Hepatocyte (in vitro differentiated cells): ENCODE data around the gene SLC35E1.

Source experiments
- EZH2 ChIP-seq: fragments of 200-600 bp; sonication (generic); IDR thresholded peaks from 2 replicates; pipeline ENCODE4 v1.6.1; 2016; ENCODE audit warnings: antibody characterized with exemption, mild to moderate bottlenecking, borderline replicate concordance
- TF ChIP-seq, protein P1 (sequence below): fragments of 200-600 bp; sonication (generic); IDR thresholded peaks from 2 replicates; pipeline ENCODE4 v1.5.1; 2016; ENCODE audit warnings: antibody characterized with exemption, mild to moderate bottlenecking; ENCODE audit not compliant: poor library complexity

DNA sequence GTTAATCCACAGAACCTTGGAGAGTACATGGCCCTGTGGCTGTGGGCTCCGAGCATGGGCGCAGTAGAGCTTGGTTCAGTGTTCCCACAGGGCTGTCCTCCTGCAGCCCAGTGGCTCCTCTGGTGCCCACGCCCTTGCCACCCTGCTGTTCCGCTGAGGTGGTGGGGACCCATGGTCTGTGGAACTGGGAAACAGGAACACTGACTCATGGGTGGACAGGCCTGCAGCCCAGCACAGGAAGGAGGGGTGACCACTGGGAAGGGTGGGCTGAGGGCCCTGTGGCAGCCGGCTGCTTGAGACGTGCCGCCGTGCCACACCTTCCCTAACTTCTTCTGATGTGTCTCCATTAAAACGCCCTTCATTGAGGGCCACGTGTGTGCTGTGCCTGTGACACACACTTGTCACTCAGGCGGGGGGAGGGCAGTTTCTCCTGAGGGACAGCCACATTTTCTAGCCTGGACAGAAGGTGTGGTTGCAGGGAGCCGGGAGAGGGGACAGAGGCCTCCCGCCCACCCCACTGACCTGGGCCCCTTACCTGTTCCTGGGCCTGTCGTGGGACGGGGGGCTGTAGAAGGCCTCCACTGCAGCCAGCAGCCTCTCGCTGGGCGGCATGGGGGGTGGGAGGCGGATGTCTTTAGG lies 51.1 kb downstream of the SLC35E1 start:
- TF ChIP-seq, protein P1, sequence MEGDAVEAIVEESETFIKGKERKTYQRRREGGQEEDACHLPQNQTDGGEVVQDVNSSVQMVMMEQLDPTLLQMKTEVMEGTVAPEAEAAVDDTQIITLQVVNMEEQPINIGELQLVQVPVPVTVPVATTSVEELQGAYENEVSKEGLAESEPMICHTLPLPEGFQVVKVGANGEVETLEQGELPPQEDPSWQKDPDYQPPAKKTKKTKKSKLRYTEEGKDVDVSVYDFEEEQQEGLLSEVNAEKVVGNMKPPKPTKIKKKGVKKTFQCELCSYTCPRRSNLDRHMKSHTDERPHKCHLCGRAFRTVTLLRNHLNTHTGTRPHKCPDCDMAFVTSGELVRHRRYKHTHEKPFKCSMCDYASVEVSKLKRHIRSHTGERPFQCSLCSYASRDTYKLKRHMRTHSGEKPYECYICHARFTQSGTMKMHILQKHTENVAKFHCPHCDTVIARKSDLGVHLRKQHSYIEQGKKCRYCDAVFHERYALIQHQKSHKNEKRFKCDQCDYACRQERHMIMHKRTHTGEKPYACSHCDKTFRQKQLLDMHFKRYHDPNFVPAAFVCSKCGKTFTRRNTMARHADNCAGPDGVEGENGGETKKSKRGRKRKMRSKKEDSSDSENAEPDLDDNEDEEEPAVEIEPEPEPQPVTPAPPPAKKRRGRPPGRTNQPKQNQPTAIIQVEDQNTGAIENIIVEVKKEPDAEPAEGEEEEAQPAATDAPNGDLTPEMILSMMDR: no peak
- TF ChIP-seq EZH2: no peak
